ENCODE data around the gene NPC1. TPM values are rescaled to one million over a fixed set of nuclear protein-coding genes. Genes with fewer than 3 reads are reported as not detected.
"Not testable (repeated sequence)": the region's sequence is repeated elsewhere in the genome, so short reads cannot be mapped to it uniquely, and the experiment has no call there.

Gene NPC1
- total RNA-seq, 2 donors from 2014 or later: 28.1 to 39.7 TPM

DNA sequence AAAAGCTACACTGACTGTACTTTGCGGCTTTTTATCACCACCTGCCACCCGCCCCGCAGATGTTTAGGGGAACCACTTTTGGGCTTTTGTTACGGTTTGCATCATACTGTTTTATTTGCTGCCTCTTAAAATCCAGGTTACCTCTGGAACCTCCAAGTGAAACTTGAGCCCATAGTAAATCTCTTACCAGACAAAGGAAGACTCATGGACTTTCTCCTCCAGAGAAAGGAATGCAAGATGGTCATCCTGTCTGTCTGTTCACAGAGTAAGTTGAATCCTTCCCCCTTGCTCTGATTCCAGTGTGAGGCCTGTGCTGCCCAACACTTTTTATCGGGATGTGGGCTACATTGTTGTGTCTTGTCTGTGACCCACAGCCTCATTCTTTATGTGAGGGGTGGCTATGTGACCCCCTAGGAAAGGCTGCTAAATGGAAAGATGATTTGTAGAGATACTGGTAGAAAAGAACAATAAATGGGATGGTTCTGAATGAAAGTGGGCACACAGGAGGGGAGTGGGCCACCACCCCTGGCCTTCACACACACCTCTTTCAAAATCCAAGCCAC is 59.7 kb downstream of the NPC1 start:
- ATAC-seq (no peak), DNase-seq (ENCODE audit: low spot score in 2 of 2) (no peak)
- Mint-ChIP-seq H3K27ac (peak overlapping the region in 1 of 2 donors; percentile 74), H3K36me3 (peaks cover 7 to 23% of the 10 kb centered on the region in 2 donors), H3K9me3 (no peaks in the 10 kb centered on the region)

DNA sequence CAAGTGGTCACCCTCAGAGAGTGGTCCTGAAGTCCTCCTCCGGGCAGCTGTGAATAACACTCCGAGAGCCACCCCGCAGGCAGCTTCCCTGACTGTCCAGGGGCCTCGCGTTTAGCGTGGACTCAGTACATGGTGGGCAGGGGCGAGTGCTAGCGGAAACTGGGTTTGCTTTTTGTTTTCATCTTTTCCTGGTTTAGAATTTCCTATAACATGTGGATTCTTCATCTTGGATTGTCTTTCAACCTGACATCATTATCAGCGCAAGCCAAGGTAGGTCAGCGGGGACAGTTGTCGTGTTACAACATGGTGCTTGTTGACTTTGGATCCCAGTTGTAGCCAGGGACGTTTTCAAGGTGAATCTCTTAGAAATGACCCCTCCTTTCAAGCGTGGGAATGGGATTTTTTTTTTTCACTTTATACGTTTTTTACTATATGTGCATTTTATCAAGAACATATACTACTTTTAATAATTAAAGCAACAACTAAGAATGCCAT is 62.0 kb downstream of the NPC1 start:
- Mint-ChIP-seq H3K27ac (no peak overlapping the region), H3K9me3 (no peaks in the 10 kb centered on the region), H3K36me3 (peaks cover 4 to 34% of the 10 kb centered on the region in 2 donors)
- no peak for ATAC-seq
- DNase-seq (ENCODE audit: low spot score in 2 of 2): no peak

DNA sequence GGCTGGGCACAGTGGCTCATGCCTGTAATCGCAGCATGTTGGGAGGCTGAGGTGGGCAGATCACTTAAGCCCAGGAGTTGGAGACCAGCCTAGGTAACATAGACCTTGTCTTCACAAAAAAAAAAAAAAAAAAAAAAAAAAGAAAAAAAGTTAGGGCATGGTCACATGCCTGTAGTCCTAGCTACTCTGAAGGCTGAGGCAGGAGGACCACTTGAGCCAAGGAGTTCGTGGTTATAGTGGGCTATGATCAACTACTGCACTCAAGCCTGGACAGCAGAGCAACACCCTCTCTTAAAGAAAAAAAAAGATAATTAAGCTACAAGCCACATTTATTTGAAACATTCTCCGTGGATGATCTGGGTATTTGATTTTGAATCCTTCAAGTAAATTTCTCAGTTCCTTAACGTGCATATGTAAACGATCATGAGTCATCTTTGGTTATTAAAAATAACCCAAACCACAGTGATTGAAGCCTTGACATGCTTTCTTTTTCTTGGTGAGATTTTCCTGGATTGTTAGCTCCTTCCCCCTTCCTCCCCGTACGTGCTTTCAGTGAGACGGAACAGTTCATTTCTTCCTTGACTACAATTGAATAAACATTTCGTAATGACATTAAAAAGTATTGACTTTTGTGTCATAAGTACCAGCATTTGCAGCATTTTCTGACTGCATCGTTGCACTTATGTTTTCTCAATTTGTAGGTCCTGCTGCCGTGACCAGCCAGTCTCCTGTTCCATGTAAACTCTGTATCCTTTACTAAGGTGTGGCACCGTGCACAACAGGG is 62.7 kb downstream of the NPC1 start:
- H3K9me3 Mint-ChIP-seq: no peaks in the 10 kb centered on the region
- ATAC-seq (no peak), DNase-seq (ENCODE audit: low spot score in 2 of 2) (no peak)
- peak overlapping the region in 1 of 2 donors; percentile 77 for H3K27ac Mint-ChIP-seq
- H3K36me3 Mint-ChIP-seq: peaks cover 0 to 27% of the 10 kb centered on the region in 2 donors

DNA sequence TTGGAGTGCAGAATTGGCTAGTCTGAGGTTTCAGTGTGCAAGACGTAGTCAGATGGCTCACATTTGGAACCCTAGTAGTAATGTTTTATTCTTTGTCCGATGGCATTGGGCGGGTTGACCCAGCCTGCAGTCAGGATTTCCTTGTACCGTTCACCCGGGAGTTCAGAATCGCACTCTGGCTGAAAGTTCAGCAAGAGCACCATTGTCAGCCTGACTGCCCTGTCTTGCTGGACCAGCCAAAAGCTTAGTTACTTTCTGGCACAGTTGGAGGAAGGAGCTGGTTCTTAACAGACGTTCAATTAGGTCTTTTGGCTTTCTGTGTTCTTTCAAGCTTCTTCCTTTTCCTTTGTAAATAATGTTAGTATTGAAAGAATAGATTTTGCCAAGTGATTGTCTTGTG is 64.4 kb downstream of the NPC1 start:
- DNase-seq (ENCODE audit: low spot score in 2 of 2): no peak
- ATAC-seq: no peak
- Mint-ChIP-seq H3K9me3 (no peaks in the 10 kb centered on the region), H3K27ac (peak overlapping the region in 1 of 2 donors; percentile 77), H3K36me3 (peaks cover 0 to 27% of the 10 kb centered on the region in 2 donors)

DNA sequence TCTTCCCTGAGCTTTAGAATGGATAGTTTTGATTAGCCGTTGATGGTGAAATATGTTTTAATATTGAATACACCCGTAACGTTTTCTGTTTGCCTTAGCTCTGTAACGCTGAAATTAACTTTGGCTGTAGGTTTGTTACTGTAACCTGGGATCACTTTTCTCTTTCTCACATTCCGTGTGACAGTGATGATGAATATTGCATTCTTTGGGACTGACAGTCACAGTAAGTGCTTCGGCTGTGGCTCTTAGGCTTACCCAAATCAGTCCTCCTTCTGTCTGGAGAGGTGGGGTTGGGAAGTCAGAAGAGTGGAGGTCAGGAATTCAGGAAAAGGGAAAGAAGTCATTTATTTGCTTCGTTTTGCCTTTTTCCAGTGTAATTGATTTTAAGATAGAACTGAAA is 65.0 kb downstream of the NPC1 start:
- Mint-ChIP-seq H3K27ac (peak overlapping the region in 1 of 2 donors; percentile 58), H3K9me3 (no peaks in the 10 kb centered on the region), H3K36me3 (peaks cover 0 to 27% of the 10 kb centered on the region in 2 donors)
- DNase-seq (ENCODE audit: low spot score in 2 of 2) (no peak), ATAC-seq (no peak)

DNA sequence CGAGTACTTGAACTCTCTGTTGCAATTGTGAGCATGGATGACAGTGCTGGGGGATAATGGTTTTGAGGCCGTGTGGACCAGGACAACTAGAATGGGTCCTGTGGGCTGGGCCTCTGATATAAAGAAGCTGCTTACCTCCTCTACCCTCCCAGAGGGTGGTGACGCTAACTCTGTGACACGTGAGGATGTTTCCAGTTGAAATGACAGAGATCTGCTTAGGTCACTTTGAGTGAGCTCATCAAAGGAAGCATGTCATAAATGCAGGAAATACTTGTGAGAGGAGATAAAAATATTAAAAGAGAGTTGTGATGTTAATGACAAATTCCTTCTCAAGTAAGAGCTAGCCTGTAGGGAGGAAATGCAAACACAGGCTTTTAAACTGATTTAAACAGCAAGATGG is 66.6 kb downstream of the NPC1 start:
- no peak for ATAC-seq
- Mint-ChIP-seq H3K36me3 (peaks cover 0 to 22% of the 10 kb centered on the region in 2 donors), H3K9me3 (no peaks in the 10 kb centered on the region), H3K27ac (peak overlapping the region in 1 of 2 donors; percentile 57)
- no peak for DNase-seq (ENCODE audit: low spot score in 2 of 2)

DNA sequence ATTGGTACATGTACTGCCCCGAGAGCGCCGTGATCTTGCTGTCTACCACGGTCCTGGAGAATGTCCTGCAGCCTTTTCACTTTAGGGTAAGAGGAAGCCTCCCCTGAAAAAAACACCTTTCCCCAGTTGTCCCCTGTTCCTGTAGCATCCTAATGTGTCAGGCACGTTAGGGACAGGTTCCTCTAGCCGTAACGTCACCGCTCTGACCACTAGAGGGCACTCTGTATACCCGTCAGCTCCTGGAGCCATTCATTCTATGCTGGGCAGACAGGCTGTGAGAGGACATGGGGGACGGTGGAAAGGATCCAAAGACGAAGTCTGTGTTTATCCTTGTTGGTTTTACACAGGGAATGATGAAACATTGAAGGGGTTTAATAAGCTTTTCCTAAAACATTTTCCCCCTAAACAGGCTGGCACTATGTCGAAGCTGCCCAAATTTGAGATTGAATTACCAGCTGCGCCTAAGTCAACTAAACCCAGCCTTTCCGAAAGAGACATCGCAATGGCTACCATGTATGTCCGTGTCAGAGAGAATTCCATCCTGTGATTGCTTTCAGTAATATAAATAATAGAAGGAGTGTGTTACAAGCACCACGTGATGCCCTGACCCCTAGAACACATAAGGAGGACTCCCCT is 70.3 kb downstream of the NPC1 start:
- DNase-seq (ENCODE audit: low spot score in 2 of 2): peak; percentile 70 to 76
- H3K36me3 Mint-ChIP-seq: peaks cover 0 to 20% of the 10 kb centered on the region in 2 donors
- H3K9me3 Mint-ChIP-seq: no peaks in the 10 kb centered on the region
- H3K27ac Mint-ChIP-seq: peak overlapping the region in 1 of 2 donors; percentile 62
- ATAC-seq: peak; percentile 95 to 99

DNA sequence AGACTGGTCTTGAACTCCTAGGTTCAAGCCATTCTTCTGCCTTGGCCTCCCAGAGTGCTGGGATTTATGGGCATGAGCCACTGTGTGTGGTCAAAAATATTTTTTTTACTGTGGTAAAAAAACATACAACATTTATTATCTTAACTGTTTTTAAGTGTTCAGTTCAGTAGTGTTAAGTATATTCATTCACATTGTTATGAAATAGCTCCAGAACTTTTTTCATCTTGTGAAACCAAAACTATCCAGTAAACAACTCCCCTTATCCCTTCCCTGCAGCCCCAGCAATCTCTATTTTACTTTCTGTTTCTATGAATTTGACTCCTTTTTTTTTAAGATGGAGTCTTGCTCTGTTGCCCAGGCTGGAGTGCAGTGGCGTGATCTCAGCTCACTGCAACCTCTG is 73.7 kb downstream of the NPC1 start:
- DNase-seq (ENCODE audit: low spot score in 2 of 2): no peak
- peak in 1 of 2 donors; percentile 13 for ATAC-seq
- Mint-ChIP-seq H3K27ac (peak overlapping the region; percentile 65 to 82), H3K9me3 (no peaks in the 10 kb centered on the region), H3K36me3 (peaks cover 0 to 27% of the 10 kb centered on the region in 2 donors)

DNA sequence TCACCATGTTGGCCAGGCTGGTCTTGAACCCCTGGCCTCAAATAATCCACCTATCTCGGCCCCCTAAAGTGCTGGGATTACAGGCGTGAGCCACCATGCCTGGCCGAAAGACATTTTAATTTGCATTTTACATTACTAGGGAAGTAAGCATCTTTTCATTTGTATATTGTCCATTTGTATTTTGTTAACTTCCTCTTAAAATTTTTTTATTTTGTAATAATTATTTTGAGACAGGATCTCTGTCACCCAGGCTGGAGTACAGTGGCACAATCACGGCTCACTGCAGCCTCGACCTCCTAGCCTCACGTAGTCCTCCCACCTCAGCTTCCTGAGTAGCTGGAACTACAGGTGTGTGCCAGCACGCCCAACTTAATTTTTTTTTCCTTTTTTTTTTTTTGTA is 74.1 kb downstream of the NPC1 start:
- H3K27ac Mint-ChIP-seq: peak overlapping the region; percentile 65 to 82
- H3K36me3 Mint-ChIP-seq: peaks cover 0 to 27% of the 10 kb centered on the region in 2 donors
- not testable (repeated sequence) for DNase-seq (ENCODE audit: low spot score in 2 of 2); H3K9me3 Mint-ChIP-seq; ATAC-seq

DNA sequence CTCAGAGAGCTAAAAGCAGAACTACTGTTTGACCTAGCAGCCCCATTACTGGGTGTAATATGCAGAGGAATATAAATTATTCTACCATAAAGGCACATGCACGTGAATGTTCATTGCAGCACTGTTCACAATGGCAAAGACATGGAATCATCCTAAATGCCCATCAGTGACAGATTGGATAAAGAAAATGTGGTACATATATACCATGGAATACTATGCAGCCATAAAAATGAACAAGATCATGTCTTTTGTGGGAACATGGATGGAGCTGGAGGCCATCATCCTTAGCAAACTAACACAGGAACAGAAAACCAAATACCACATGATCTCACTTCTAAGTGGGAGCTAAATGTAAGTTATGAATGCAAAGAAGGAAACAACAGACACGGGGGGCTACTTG is 75.4 kb downstream of the NPC1 start:
- H3K27ac Mint-ChIP-seq; ATAC-seq; DNase-seq (ENCODE audit: low spot score in 2 of 2); H3K9me3 Mint-ChIP-seq: not testable (repeated sequence)
- peaks cover 0 to 27% of the 10 kb centered on the region in 2 donors for H3K36me3 Mint-ChIP-seq

DNA sequence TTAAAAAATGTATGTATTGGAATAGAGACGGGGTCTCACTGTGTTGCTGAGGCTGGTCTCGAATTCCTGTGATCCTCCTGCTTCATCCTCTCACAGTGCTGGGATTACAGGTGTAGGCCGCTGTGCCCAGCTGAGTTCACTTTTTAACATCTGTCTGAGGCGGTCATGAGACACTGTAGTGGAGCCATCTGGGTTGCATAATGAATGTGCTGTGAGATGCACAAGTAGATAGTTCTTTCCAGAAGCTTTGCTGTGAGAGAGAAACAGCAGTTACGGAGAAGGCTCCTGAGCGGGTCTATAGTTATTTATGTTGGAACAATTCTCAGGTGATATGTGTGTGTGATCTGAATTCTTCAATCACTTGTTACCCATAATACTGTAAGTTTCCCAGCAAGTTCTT is 79.9 kb downstream of the NPC1 start:
- H3K9me3 Mint-ChIP-seq: no peaks in the 10 kb centered on the region
- DNase-seq (ENCODE audit: low spot score in 2 of 2) (no peak), ATAC-seq (no peak)
- peaks cover 16 to 35% of the 10 kb centered on the region in 2 donors for H3K36me3 Mint-ChIP-seq
- no peak overlapping the region for H3K27ac Mint-ChIP-seq

DNA sequence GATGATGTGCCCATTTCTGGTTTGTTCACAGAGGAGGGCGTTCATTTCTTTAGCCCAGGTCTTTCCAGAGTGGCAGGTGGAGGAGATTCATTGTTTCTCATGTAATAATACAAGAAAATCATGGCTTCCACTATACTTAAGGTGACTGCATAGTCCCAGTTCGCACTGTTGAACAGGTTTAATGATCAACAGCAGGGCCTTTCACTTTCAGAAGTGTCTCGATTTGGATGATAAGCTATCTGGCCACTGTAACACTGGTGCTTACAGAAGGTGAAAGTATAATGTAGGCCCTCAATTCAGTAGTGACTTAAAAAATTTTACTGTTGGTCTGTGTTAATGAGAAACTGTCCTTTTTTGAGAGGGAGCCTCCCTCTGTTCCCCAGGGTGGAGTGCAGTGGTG is 81.6 kb downstream of the NPC1 start:
- H3K27ac Mint-ChIP-seq: peak overlapping the region; percentile 95 to 98
- H3K36me3 Mint-ChIP-seq: peaks cover 16 to 22% of the 10 kb centered on the region in 2 donors
- DNase-seq (ENCODE audit: low spot score in 2 of 2) (no peak), ATAC-seq (no peak)
- no peaks in the 10 kb centered on the region for H3K9me3 Mint-ChIP-seq

DNA sequence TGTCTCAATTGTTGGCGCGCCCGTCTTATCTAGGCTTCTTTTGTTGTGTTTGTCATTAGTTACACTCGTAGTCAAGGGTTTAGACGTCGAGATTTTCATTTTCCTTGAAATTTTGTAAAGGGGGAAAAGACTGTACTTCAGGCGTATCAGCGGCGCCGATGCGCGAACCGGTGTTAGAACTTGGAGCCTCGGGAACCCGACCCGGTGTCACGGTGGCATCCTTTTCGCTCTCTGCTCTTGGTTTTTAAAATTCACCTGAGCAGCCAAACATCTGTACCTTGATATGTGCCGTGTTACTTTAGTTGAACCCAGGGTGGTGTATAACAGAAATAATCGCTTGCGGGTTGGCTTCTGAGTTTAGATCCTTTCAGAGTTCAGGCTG is 82.4 kb downstream of the NPC1 start:
- ATAC-seq: no peak
- no peak for DNase-seq (ENCODE audit: low spot score in 2 of 2)
- peak overlapping the region; percentile 95 to 98 for H3K27ac Mint-ChIP-seq
- no peaks in the 10 kb centered on the region for H3K9me3 Mint-ChIP-seq
- peaks cover 16 to 22% of the 10 kb centered on the region in 2 donors for H3K36me3 Mint-ChIP-seq

DNA sequence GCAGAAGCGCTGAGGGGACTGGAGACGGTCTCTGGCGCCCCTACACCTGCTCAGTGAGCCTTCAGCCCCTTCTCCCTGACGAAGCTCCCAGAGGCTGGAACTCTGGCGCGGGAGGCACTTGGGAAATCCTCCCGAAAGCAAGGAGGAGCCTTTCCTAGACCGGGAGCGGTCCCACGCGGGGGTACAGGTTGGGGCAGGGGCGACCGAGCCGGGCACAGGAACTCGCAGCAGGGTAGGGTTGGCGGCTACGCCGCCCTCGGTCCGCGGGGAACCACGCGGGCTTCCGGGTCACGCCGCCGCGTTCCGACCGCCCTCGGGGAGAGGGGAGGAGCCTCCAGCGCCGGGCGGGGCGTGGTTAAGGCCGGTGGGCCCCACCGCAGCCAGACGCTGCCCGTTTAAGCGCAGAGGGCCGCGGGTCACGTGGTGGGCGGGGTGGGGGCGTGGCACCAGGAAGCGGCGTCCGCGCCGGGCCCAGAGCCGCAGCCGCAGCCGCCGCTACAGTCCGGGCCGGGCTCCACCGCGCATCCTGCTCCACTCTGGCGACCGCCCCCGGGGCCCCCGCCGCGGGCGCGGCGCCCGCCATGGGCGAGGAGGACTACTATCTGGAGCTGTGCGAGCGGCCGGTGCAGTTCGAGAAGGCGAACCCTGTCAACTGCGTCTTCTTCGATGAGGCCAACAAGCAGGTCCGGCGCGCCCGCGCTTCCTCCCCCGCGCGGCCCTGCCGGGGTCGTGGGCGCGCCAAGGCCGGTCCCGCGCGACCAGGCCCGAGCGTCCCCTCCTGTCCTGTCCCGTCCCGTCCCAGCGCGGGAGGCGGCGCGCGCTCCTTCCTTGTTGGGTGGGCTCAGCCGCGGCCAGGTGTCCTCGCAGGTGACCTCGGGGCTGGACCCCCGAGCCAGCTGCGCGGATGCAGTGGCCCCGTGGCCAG is 83.0 kb downstream of the NPC1 start, which contains the start of gene RMC1:
Gene RMC1, plus strand, starts transcription at position 474 of the 925 bp plus-strand sequence. Its CDS starts 108 bp downstream, at position 582.
- peak within 1 kb of the TSS; percentile 95 to 98 for H3K27ac Mint-ChIP-seq
- DNase-seq (ENCODE audit: low spot score in 2 of 2) (peak; percentile 97 to 99), ATAC-seq (peak; percentile 92 to 94)
- peaks cover 16 to 18% of the 10 kb centered on the region in 2 donors for H3K36me3 Mint-ChIP-seq
- no peaks in the 10 kb centered on the region for H3K9me3 Mint-ChIP-seq

DNA sequence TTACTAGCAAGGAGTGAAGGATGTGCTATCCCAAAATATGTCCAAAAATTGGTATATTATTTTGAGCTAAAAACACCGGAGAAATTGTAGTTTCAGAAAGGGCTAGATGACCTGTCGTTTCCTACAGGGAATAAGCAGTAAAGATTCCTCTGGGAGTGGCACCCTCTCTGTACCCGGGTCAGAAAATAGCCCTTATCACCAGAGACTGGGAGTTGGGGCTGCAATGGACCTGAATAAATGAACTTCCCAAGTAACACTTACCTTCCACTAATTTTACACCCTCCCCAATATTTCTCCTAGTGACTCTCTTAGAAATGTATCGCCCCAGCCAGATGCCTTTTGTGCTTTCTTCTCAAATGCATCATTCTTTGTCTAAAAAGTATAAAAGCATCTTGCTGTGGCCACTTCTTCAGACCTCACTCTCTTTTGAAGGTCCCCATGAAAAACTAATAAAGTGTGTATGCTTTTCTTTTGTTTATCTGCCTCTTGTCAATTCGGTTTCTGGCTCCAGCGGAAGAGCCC is 83.7 kb downstream of the NPC1 start:
- Mint-ChIP-seq H3K9me3 (no peaks in the 10 kb centered on the region), H3K36me3 (peaks cover 14 to 16% of the 10 kb centered on the region in 2 donors), H3K27ac (peak overlapping the region; percentile 88 to 93)
- no peak for DNase-seq (ENCODE audit: low spot score in 2 of 2)
- ATAC-seq: no peak

DNA sequence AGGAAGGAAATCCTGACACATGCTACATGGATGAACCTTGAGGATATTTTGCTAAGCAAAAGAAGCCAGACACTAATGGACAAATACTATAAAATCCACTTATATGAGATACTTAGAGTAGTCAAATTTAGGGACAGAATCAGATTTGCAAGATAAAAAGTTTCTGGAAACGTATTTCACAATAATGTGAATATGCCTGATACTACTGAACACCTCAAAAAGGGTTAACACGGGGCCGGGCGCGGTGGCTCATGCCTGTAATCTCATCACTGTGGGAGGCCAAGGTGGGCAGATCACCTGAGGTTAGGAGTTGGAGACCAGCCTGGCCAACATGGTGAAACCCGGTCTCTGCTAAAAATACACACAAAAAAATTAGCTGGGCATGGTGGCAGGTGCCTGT is 84.7 kb downstream of the NPC1 start:
- peaks cover 14 to 16% of the 10 kb centered on the region in 2 donors for H3K36me3 Mint-ChIP-seq
- no peaks in the 10 kb centered on the region for H3K9me3 Mint-ChIP-seq
- ATAC-seq: no peak
- peak overlapping the region in 1 of 2 donors; percentile 44 for H3K27ac Mint-ChIP-seq
- DNase-seq (ENCODE audit: low spot score in 2 of 2): no peak

Data from activated naive CD4-positive, alpha-beta T cell treated with anti-CD3 and anti-CD28 coated beads, Interleukin-2, amount 50 U/mL, for 72 hours (primary cell).